ACC112 (cell line): Measurements from ENCODE around the gene TMEM131.

Source experiments
- H2AFZ ChIP-seq: fragments of 200-600 bp; sonication (generic); one replicate; pipeline ENCODE4 v1.6.0; 2017; ENCODE audit warnings: antibody characterized with exemption, low read length; ENCODE audit not compliant: unreplicated experiment
- H3K27ac ChIP-seq: fragments of 200-600 bp; sonication (generic); 2 replicates; pipeline ENCODE4 v1.5.1; 2014; ENCODE audit warnings: low read depth, mild to moderate bottlenecking, antibody characterized with exemption, low read length, moderate library complexity
- H3K27me3 ChIP-seq: fragments of 200-600 bp; sonication (generic); 2 replicates; pipeline ENCODE4 v1.6.1; 2014; ENCODE audit warnings: mild to moderate bottlenecking, antibody characterized with exemption, low read length, moderate library complexity, mixed read lengths; ENCODE audit not compliant: insufficient read depth
- H3K36me3 ChIP-seq: fragments of 200-600 bp; sonication (generic); 2 replicates; pipeline ENCODE4 v1.6.1; 2016; ENCODE audit warnings: mild to moderate bottlenecking, antibody characterized with exemption, low read length, moderate library complexity, mixed read lengths; ENCODE audit not compliant: insufficient read depth
- H3K4me1 ChIP-seq: fragments of 200-600 bp; sonication (generic); one replicate; pipeline ENCODE4 v1.6.1; 2016; ENCODE audit warnings: low read length, mixed read lengths; ENCODE audit not compliant: insufficient read depth, unreplicated experiment, control insufficient read depth
- H3K4me3 ChIP-seq: fragments of 200-600 bp; sonication (generic); 2 replicates; pipeline ENCODE4 v1.5.1; 2014; ENCODE audit warnings: mild to moderate bottlenecking, low read depth, low read length
- H3K79me2 ChIP-seq: fragments of 200-600 bp; sonication (generic); one replicate; pipeline ENCODE4 v1.6.0; 2016; ENCODE audit warnings: low read length; ENCODE audit not compliant: control insufficient read depth, unreplicated experiment, insufficient read depth

Gene TMEM131

DNA sequence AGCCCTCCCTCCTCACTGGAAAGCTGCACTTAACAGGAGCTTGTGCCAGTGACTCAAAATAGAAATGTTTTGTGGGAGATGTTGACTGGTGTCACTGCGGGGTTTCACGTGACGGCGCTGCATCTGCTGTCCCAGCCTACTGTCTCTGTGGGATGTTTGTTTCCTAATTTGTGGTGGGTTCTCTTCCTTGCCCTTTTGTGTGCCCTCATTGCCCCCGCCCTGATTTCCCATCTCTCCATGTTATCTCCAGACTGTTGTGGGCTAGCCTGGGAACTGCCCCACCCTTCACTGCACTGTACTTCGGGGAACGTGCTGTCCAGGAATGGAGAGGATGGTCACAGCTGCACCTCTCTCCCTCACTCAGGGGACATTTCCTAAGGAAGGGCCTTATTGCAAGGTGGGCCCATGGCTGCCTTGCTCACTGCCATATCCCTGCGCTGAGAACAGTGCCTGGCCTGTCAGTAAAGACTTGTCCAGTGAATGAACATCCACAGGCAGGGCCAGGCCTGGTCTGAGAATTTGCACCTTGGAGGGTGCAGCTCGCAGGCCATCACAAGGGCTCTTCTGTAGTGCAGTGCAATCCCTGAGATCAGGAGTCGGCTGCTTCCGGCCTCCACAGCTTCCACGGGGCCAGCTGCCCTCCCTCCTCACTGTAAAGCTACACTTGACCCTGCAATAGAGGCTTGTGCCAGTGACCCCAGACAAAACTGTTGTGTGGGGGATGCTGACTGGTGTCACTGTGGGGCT is 264.3 kb downstream of the TMEM131 start:
- Histone ChIP-seq H3K4me3 (no peak overlapping the region), H3K27ac (no peak overlapping the region), H3K36me3 (no peaks in the 10 kb centered on the region), H3K27me3 (0 out of 2 replicates have a peak, but pooled peaks cover 3% of the 10 kb centered on the region), H3K79me2 (no peaks in the 10 kb centered on the region), H3K4me1 (no peaks in the 10 kb centered on the region), H2AFZ (no peak overlapping the region)

GRCh38 chr2:97730245-97730644 is 265.5 kb downstream of the TMEM131 start:
- H3K4me1 ChIP-seq = no peaks in the 10 kb centered on the region
- 0 out of 2 replicates have a peak, but pooled peaks cover 6% of the 10 kb centered on the region for H3K27me3 ChIP-seq
- no peak overlapping the region for H2AFZ ChIP-seq
- H3K36me3 ChIP-seq = no peaks in the 10 kb centered on the region
- no peak overlapping the region for H3K4me3 ChIP-seq
- H3K27ac ChIP-seq = no peak overlapping the region
- no peaks in the 10 kb centered on the region for H3K79me2 ChIP-seq

DNA sequence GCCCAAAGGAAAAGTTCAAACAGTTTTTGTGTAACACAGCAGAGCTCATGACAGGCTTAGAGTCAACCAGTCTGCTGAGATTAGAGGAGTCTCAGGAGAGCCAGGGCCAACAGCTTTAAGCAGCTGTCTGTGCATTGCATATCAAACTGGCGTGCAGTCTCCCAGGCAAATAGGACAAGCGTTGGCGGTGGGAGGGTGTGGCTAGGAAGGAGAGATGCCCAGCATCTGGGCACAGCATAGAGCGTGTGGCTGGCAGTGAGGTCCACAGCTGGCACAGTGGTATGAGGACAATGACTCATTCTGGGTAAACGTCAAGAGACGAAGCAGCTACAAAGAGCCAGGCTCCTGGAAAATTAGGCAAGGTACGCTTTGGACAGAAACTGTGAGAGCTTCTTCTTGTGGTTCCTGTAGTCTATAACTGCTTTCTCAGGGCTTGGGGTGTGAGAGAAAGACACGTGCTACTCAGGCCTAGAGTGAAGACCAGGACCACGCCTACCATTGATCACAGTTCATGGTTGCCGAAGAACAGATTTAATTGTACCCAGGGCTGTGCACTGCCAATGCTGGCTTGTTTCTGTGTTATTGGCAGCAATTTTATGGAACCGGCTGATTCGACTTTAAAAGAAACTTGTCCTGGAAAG is 267.5 kb downstream of the TMEM131 start:
- peaks cover 24% of the 10 kb centered on the region for H3K27me3 ChIP-seq
- H3K79me2 ChIP-seq = no peaks in the 10 kb centered on the region
- H2AFZ ChIP-seq = no peak overlapping the region
- H3K4me3 ChIP-seq = no peak overlapping the region
- no peaks in the 10 kb centered on the region for H3K4me1 ChIP-seq
- H3K27ac ChIP-seq = no peak overlapping the region
- H3K36me3 ChIP-seq = no peaks in the 10 kb centered on the region

DNA sequence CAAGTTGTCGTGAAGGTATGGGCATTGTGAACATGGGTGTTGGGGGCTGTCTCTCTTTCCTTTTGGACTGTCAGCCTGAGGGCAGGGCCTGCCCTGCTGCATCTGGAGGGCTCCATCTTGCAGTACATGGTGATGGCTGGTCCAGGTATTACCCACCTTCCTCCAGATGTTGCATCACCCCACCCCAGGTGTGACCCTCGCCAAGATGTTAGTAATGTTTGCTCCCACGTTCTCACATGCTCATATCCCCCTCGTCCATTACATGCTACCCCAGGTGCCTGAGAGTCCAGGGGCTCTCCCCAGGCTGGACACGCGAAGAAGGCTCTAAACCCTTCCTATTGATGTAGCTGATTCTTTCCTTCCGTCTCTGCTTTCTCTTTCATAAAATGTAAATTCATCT is 268.5 kb downstream of the TMEM131 start:
- peaks cover 32% of the 10 kb centered on the region for H3K27me3 ChIP-seq
- H3K4me1 ChIP-seq = no peaks in the 10 kb centered on the region
- H2AFZ ChIP-seq = no peak overlapping the region
- H3K79me2 ChIP-seq = no peaks in the 10 kb centered on the region
- no peaks in the 10 kb centered on the region for H3K36me3 ChIP-seq
- no peak overlapping the region for H3K4me3 ChIP-seq
- H3K27ac ChIP-seq = no peak overlapping the region

GRCh38 chr2:97726261-97727064 is 269.3 kb downstream of the TMEM131 start:
- Histone ChIP-seq H3K36me3 (no peaks in the 10 kb centered on the region), H2AFZ (no peak overlapping the region), H3K27ac (no peak overlapping the region)

GRCh38 chr2:97724946-97725688 is 270.6 kb downstream of the TMEM131 start:
- Histone ChIP-seq H3K4me3 (no peak overlapping the region), H2AFZ (no peak overlapping the region), H3K27me3 (peaks cover 35% of the 10 kb centered on the region), H3K36me3 (no peaks in the 10 kb centered on the region), H3K27ac (no peak overlapping the region), H3K4me1 (no peaks in the 10 kb centered on the region), H3K79me2 (no peaks in the 10 kb centered on the region)

More at GRCh38 chr2:97726261-97727064, 269.3 kb downstream of the TMEM131 start:
- H3K4me1 ChIP-seq = no peaks in the 10 kb centered on the region
- H3K79me2 ChIP-seq = no peaks in the 10 kb centered on the region
- peaks cover 35% of the 10 kb centered on the region for H3K27me3 ChIP-seq
- no peak overlapping the region for H3K4me3 ChIP-seq

- H3K36me3 ChIP-seq = no peaks in the 10 kb centered on the region
- no peak overlapping the region for H3K4me3 ChIP-seq
- peaks cover 35% of the 10 kb centered on the region for H3K27me3 ChIP-seq
- no peak overlapping the region for H2AFZ ChIP-seq
- H3K79me2 ChIP-seq = no peaks in the 10 kb centered on the region
- H3K27ac ChIP-seq = no peak overlapping the region
- H3K4me1 ChIP-seq = no peaks in the 10 kb centered on the region
Measured at GRCh38 chr2:97724501-97724900, 271.2 kb downstream of the TMEM131 start.

DNA sequence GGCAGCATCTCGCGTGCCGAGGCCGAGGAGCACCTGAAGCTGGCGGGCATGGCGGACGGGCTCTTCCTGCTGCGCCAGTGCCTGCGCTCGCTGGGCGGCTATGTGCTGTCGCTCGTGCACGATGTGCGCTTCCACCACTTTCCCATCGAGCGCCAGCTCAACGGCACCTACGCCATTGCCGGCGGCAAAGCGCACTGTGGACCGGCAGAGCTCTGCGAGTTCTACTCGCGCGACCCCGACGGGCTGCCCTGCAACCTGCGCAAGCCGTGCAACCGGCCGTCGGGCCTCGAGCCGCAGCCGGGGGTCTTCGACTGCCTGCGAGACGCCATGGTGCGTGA is 271.7 kb downstream of the TMEM131 start:
- H3K79me2 ChIP-seq = no peaks in the 10 kb centered on the region
- H3K36me3 ChIP-seq = no peaks in the 10 kb centered on the region
- no peaks in the 10 kb centered on the region for H3K4me1 ChIP-seq
- H3K27me3 ChIP-seq = peaks cover 35% of the 10 kb centered on the region
- H3K27ac ChIP-seq = no peak overlapping the region
- H3K4me3 ChIP-seq = no peak overlapping the region
- no peak overlapping the region for H2AFZ ChIP-seq

- Histone ChIP-seq H3K27ac (no peak overlapping the region), H3K79me2 (no peaks in the 10 kb centered on the region), H3K27me3 (peaks cover 35% of the 10 kb centered on the region), H3K4me1 (no peaks in the 10 kb centered on the region), H2AFZ (no peak overlapping the region), H3K4me3 (no peak overlapping the region), H3K36me3 (no peaks in the 10 kb centered on the region)
Measured at GRCh38 chr2:97723156-97724072, 272.3 kb downstream of the TMEM131 start.
